Adipose tissue (tissue), 3 donors: Measurements from ENCODE around the gene METTL13. TPM values are rescaled to one million over a fixed set of nuclear protein-coding genes. Genes with fewer than 3 reads are reported as not detected.

Experiments
- H3K27ac ChIP-seq: one replicate; pipeline ENCODE4 v1.5.1; 2013; ENCODE audit warnings: low read depth, low read length
- WGBS, 3 donors: extraction: QIAGEN DNeasy Blood & Tissue Kit; methylation state at CpG; one replicate each; pipeline ENCODE4 v1.1.7; 2013; 5-methylcytosine and 5-hydroxymethylcytosine counted together
- polyA plus RNA-seq, 3 donors: library from polyadenylated mRNA; stranded (reverse); fragments of 200-250 nt; gene quantifications; one replicate each; pipeline ENCODE4 v1.2.3, GENCODE V29; 2013
- donor health status: healthy with polysubstance abuse.
- donor health status: Bipolar disorder and iron deficiency.
- donor health status: healthy.

Gene METTL13
- polyA plus RNA-seq, result 10 to 100 TPM; 12.4 to 15.5 (median 15.5) TPM

- 0 to 1% (median 0%) methylated on average over 57 of the region's 57 CpGs for WGBS, 3 donors
These were observed at the start of gene METTL13 for GRCh38 chr1:171781176-171781875. METTL13 (plus strand) TSS chr1:171781660; CDS start chr1:171781968, 308 bp downstream.

GRCh38 chr1:171736196-171736595, 45.3 kb upstream of the METTL13 start:
- 64 to 90% (median 67%) methylated on average over 2 of the region's 2 CpGs for WGBS, 3 donors
- no peak overlapping the region for H3K27ac ChIP-seq

More at GRCh38 chr1:171781176-171781875, at the start of gene METTL13:
- no peak within 1 kb of the TSS for H3K27ac ChIP-seq

GRCh38 chr1:171738911-171739310, 42.5 kb upstream of the METTL13 start:
- 91 to 100% (median 96%) methylated on average over 2 of the region's 2 CpGs for WGBS, 3 donors
- no peak overlapping the region for H3K27ac ChIP-seq

GRCh38 chr1:171739656-171740055, 41.8 kb upstream of the METTL13 start:
- 65 to 81% (median 77%) methylated on average over 2 of the region's 2 CpGs for WGBS, 3 donors
- H3K27ac ChIP-seq, result no peak overlapping the region

GRCh38 chr1:171740356-171740863, 41.0 kb upstream of the METTL13 start:
- 77 to 85% (median 81%) methylated on average over 2 of the region's 2 CpGs for whole genome bisulfite sequencing, 3 donors
- H3K27ac ChIP-seq, result no peak overlapping the region

- 1 to 2% (median 2%) methylated on average over 28 of the region's 28 CpGs for WGBS, 3 donors
- H3K27ac ChIP-seq, result peak overlapping the region; percentile 48
These were observed 40.2 kb upstream of the METTL13 start for GRCh38 chr1:171740987-171741871.

- H3K27ac ChIP-seq, result peak within 1 kb of the TSS; percentile 48
- 0% methylated on average over 53 to 57 of the region's 57 CpGs for WGBS, 3 donors
These were observed 39.4 kb upstream of the METTL13 start, which contains the start of gene VAMP4 for GRCh38 chr1:171741872-171742576. VAMP4 (minus strand) TSS chr1:171742065; CDS start chr1:171738414, 3,651 bp downstream.

GRCh38 chr1:171742577-171742922, 38.9 kb upstream of the METTL13 start:
- 0% methylated on average over 14 of the region's 14 CpGs for WGBS, 3 donors
- H3K27ac ChIP-seq, result peak overlapping the region; percentile 48

GRCh38 chr1:171743081-171743870, 38.2 kb upstream of the METTL13 start:
- WGBS, 3 donors, result 26 to 39% (median 35%) methylated on average over 8 of the region's 8 CpGs
- H3K27ac ChIP-seq, result no peak overlapping the region

GRCh38 chr1:171744986-171745385, 36.5 kb upstream of the METTL13 start:
- 70 to 96% (median 83%) methylated on average over 8 of the region's 8 CpGs for WGBS, 3 donors
- no peak overlapping the region for H3K27ac ChIP-seq

GRCh38 chr1:171748651-171749050, 32.8 kb upstream of the METTL13 start:
- H3K27ac ChIP-seq, result no peak overlapping the region
- 75 to 80% (median 78%) methylated on average over 3 of the region's 3 CpGs for WGBS, 3 donors

- 95 to 97% (median 96%) methylated on average over 6 of the region's 6 CpGs for WGBS, 3 donors
- H3K27ac ChIP-seq, result no peak overlapping the region
These were observed 30.2 kb upstream of the METTL13 start for GRCh38 chr1:171751221-171751620.

- no peak overlapping the region for H3K27ac ChIP-seq
- 95 to 96% (median 95%) methylated on average over 2 of the region's 2 CpGs for WGBS, 3 donors
These were observed 28.3 kb upstream of the METTL13 start for GRCh38 chr1:171753182-171753581.

GRCh38 chr1:171753685-171754352, 27.6 kb upstream of the METTL13 start:
- H3K27ac ChIP-seq, result no peak overlapping the region
- 59 to 65% (median 59%) methylated on average over 4 of the region's 4 CpGs for WGBS, 3 donors

- H3K27ac ChIP-seq, result no peak overlapping the region
- WGBS, 3 donors, result 74 to 86% (median 75%) methylated on average over 4 of the region's 4 CpGs
These were observed 27.1 kb upstream of the METTL13 start for GRCh38 chr1:171754353-171754705.

GRCh38 chr1:171754971-171755370, 26.5 kb upstream of the METTL13 start:
- 100% methylated on average over 1 of the region's 1 CpG for WGBS, 3 donors
- no peak overlapping the region for H3K27ac ChIP-seq

- no peak overlapping the region for H3K27ac ChIP-seq
- WGBS, 3 donors, result 82 to 90% (median 82%) methylated on average over 4 of the region's 4 CpGs
These were observed 24.6 kb upstream of the METTL13 start for GRCh38 chr1:171756856-171757255.

GRCh38 chr1:171758011-171758410, 23.4 kb upstream of the METTL13 start:
- H3K27ac ChIP-seq, result no peak overlapping the region
